Esophagus squamous epithelium (tissue), 4 donors: ENCODE data around the gene UMODL1.

Experiments
- POLR2A ChIP-seq, 4 donors: fragments of 450-650 bp; IDR thresholded peaks; one replicate each; pipeline ENCODE4 v1.6.1; 2017; ENCODE audit warnings: antibody characterized with exemption in 4 of 4, mild to moderate bottlenecking in 4 of 4, moderate library complexity in 3 of 4
- TF ChIP-seq, protein P1 (sequence below), 6 experiments: fragments of 450-650 bp in 4 of 6; fragments of 200-600 bp in 2 of 6; sonication (generic) in 2 of 6; IDR thresholded peaks; one replicate each; pipeline ENCODE4 v1.5.1; 2016 to 2019; ENCODE audit warnings: antibody characterized with exemption in 6 of 6, mild to moderate bottlenecking in 4 of 6, moderate library complexity in 4 of 6

DNA sequence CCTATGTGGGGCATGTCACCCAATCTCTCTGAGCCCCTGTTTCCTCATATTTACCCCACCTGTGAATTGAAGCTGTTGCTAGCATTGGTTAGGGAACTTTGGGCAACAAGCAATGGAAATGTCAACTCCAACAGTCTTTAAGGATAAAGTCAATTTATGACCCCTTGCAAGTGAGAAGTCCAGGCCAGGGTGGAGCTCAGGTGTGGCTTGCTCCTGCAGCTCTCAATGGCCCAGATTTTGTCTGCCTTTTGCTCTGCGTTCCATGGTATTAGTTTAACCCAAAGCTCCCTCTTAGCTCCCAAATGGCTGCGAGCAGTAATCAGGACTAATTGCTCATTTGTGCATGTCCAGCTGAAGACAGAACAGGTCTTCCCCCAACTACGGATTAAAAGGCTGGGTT is 77.5 kb downstream of the UMODL1 start:
- TF ChIP-seq, protein P1, sequence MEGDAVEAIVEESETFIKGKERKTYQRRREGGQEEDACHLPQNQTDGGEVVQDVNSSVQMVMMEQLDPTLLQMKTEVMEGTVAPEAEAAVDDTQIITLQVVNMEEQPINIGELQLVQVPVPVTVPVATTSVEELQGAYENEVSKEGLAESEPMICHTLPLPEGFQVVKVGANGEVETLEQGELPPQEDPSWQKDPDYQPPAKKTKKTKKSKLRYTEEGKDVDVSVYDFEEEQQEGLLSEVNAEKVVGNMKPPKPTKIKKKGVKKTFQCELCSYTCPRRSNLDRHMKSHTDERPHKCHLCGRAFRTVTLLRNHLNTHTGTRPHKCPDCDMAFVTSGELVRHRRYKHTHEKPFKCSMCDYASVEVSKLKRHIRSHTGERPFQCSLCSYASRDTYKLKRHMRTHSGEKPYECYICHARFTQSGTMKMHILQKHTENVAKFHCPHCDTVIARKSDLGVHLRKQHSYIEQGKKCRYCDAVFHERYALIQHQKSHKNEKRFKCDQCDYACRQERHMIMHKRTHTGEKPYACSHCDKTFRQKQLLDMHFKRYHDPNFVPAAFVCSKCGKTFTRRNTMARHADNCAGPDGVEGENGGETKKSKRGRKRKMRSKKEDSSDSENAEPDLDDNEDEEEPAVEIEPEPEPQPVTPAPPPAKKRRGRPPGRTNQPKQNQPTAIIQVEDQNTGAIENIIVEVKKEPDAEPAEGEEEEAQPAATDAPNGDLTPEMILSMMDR (IDR thresholded peaks at IDR 0.05) = no peak
- TF ChIP-seq POLR2A (IDR thresholded peaks at IDR 0.05) = no peak
